Measurements from ENCODE around the gene ZAP70. TPM values are rescaled to one million over a fixed set of nuclear protein-coding genes. Genes with fewer than 3 reads are reported as not detected.

ZAP70 gene
- total RNA-seq, 1 experiment from 2014 or later, result not detected

- DNase-seq (ENCODE audit: low spot score), result no peak
These were observed 7.3 kb upstream of the ZAP70 start for GRCh38 chr2:97706112-97706511.

GRCh38 chr2:97706708-97707345 is 6.5 kb upstream of the ZAP70 start:
- ChIA-PET POLR2A (ENCODE audit: low non-redundant PET) (no interaction called here), CTCF (no interaction called here)
- Histone ChIP-seq H3K36me3 (ENCODE audit: insufficient read depth, low read length, poor library complexity, severe bottlenecking) (no peaks in the 10 kb centered on the region), H3K27ac (ENCODE audit: low read depth, low read length, poor library complexity, severe bottlenecking) (no peak overlapping the region), H3K9me3 (ENCODE audit: low read depth, low read length, poor library complexity, severe bottlenecking) (no peaks in the 10 kb centered on the region), H3K4me1 (ENCODE audit: insufficient read depth, low read length, poor library complexity, severe bottlenecking) (peaks cover 11% of the 10 kb centered on the region), H3K27me3 (replicated peaks; ENCODE audit: insufficient read depth, low read depth, low read length, poor library complexity) (no peaks in the 10 kb centered on the region), H3K4me3 (ENCODE audit: low read depth, low read length, poor library complexity, severe bottlenecking) (no peak overlapping the region)
- intact Hi-C loops (cut with micrococcal nuclease; ENCODE audit: unreplicated experiment), result no loop called here
- TF ChIP-seq, protein P1, sequence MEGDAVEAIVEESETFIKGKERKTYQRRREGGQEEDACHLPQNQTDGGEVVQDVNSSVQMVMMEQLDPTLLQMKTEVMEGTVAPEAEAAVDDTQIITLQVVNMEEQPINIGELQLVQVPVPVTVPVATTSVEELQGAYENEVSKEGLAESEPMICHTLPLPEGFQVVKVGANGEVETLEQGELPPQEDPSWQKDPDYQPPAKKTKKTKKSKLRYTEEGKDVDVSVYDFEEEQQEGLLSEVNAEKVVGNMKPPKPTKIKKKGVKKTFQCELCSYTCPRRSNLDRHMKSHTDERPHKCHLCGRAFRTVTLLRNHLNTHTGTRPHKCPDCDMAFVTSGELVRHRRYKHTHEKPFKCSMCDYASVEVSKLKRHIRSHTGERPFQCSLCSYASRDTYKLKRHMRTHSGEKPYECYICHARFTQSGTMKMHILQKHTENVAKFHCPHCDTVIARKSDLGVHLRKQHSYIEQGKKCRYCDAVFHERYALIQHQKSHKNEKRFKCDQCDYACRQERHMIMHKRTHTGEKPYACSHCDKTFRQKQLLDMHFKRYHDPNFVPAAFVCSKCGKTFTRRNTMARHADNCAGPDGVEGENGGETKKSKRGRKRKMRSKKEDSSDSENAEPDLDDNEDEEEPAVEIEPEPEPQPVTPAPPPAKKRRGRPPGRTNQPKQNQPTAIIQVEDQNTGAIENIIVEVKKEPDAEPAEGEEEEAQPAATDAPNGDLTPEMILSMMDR (conservative IDR thresholded peaks at IDR 0.05; ENCODE audit: low read depth, low read length), result no peak
- no peak for TF ChIP-seq EZH2 (IDR thresholded peaks at IDR 0.05; ENCODE audit: borderline replicate concordance, low read depth, low read length, poor library complexity, severe bottlenecking)
- BruUV-seq (replicated peaks), result no TSS peak
- DNase-seq (ENCODE audit: low spot score), result no peak

More at GRCh38 chr2:97706112-97706511, 7.3 kb upstream of the ZAP70 start:
- Histone ChIP-seq H3K36me3 (ENCODE audit: insufficient read depth, low read length, poor library complexity, severe bottlenecking) (no peaks in the 10 kb centered on the region), H3K9me3 (ENCODE audit: low read depth, low read length, poor library complexity, severe bottlenecking) (no peaks in the 10 kb centered on the region), H3K4me1 (ENCODE audit: insufficient read depth, low read length, poor library complexity, severe bottlenecking) (peaks cover 13% of the 10 kb centered on the region), H3K4me3 (ENCODE audit: low read depth, low read length, poor library complexity, severe bottlenecking) (no peak overlapping the region), H3K27ac (ENCODE audit: low read depth, low read length, poor library complexity, severe bottlenecking) (no peak overlapping the region), H3K27me3 (replicated peaks; ENCODE audit: insufficient read depth, low read depth, low read length, poor library complexity) (no peaks in the 10 kb centered on the region)
- intact Hi-C loops (cut with micrococcal nuclease; ENCODE audit: unreplicated experiment), result no loop called here
- POLR2A ChIA-PET (ENCODE audit: low non-redundant PET), result no interaction called here
- no TSS peak for BruUV-seq (replicated peaks)
- CTCF ChIA-PET, result no interaction called here
- no peak for TF ChIP-seq EZH2 (IDR thresholded peaks at IDR 0.05; ENCODE audit: borderline replicate concordance, low read depth, low read length, poor library complexity, severe bottlenecking)
- TF ChIP-seq, protein P1 (conservative IDR thresholded peaks at IDR 0.05; ENCODE audit: low read depth, low read length), result no peak

DNA sequence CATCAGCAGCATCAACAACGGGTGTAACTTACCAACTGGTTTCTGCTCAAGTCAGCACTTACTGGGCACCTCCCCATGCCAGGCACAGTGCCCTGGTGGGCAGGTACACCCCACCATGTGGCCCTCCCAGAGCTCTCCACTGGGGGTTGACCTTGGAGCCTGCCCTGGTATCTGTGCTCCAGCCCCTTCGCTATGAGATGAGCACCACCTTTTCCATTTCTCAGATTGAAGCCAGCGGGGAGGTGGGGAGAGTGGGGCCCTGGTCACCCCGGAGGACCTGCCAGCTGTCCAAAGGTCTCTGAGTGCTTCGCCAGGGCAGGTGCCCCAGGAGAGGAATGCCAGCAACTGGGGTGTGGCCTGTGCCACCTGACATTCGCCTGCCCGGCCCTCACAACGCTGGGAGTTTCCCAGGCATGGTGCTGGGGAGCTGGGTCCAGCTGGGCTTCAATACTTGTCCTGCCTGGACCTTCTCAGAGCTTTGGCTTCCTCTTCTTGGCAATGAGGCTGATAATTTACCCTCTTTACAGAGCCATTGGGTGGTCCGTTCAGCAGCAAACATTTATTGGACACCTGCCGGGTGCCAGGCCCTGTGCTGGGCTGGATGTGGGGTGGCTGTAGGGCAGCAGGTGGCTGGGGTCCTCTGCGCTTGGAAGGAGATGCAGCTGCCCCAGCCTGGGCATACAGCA is 5.9 kb upstream of the ZAP70 start:
- CTCF ChIA-PET, result no interaction called here
- no TSS peak for BruUV-seq (replicated peaks)
- DNase-seq (ENCODE audit: low spot score), result no peak
- no peak for TF ChIP-seq EZH2 (IDR thresholded peaks at IDR 0.05; ENCODE audit: borderline replicate concordance, low read depth, low read length, poor library complexity, severe bottlenecking)
- TF ChIP-seq, protein P1 (conservative IDR thresholded peaks at IDR 0.05; ENCODE audit: low read depth, low read length), result no peak
- Histone ChIP-seq H3K27ac (ENCODE audit: low read depth, low read length, poor library complexity, severe bottlenecking) (no peak overlapping the region), H3K9me3 (ENCODE audit: low read depth, low read length, poor library complexity, severe bottlenecking) (no peaks in the 10 kb centered on the region), H3K27me3 (replicated peaks; ENCODE audit: insufficient read depth, low read depth, low read length, poor library complexity) (no peaks in the 10 kb centered on the region), H3K4me1 (ENCODE audit: insufficient read depth, low read length, poor library complexity, severe bottlenecking) (peaks cover 4% of the 10 kb centered on the region), H3K4me3 (ENCODE audit: low read depth, low read length, poor library complexity, severe bottlenecking) (no peak overlapping the region), H3K36me3 (ENCODE audit: insufficient read depth, low read length, poor library complexity, severe bottlenecking) (no peaks in the 10 kb centered on the region)
- POLR2A ChIA-PET (ENCODE audit: low non-redundant PET), result no interaction called here
- intact Hi-C loops (cut with micrococcal nuclease; ENCODE audit: unreplicated experiment), result no loop called here

All from A673 (cell line).